GM12878 (cell line): ENCODE measurements around the gene DNAJC25. TPM values are rescaled to one million over a fixed set of nuclear protein-coding genes. Genes with fewer than 3 reads are reported as not detected.

Experiments used
- HDGF ChIP-seq: fragments of 450-650 bp; IDR thresholded peaks from 2 replicates; pipeline ENCODE4 v1.6.1; 2016; ENCODE audit warnings: antibody characterized with exemption
- SMAD1 ChIP-seq: fragments of 450-650 bp; IDR thresholded peaks from 2 replicates; pipeline ENCODE4 v1.6.1; 2018; ENCODE audit warnings: mild to moderate bottlenecking, low read depth; ENCODE audit not compliant: partially characterized antibody
- ZBTB11 ChIP-seq: fragments of 450-650 bp; formaldehyde crosslinking; IDR thresholded peaks from 2 replicates; pipeline ENCODE4 v1.5.0; 2022; ENCODE audit warnings: mild to moderate bottlenecking, missing genetic modification characterization
- ZNF592 ChIP-seq: fragments of 450-650 bp; IDR thresholded peaks from 2 replicates; pipeline ENCODE4 v1.6.1; 2017; ENCODE audit warnings: mild to moderate bottlenecking, moderate library complexity
- polyA plus RNA-seq, 11 experiments: library from polyadenylated mRNA; depleted of rRNA in 4 of 11; unstranded in 6 of 11; stranded (reverse) in 5 of 11; fragments of >200 nt; fragmentation: Nextera tagmentation in 4 of 11; fragmentation: Illumina TruSeq in 1 of 11; extraction: Ambion mirVana in 4 of 11; extraction: Trizol in 1 of 11; gene quantifications; 1 replicate in 1 of 11; 2 replicates in 10 of 11; pipeline versions ENCODE4 v1.2.1 to v1.2.3, GENCODE V29; 2011 to 2016; ENCODE audit warnings: inconsistent platforms in 2 of 11, missing spikeins in 2 of 11, low read depth in 1 of 11
- total RNA-seq, 4 experiments: library from RNA; depleted of rRNA in 3 of 4; stranded (reverse); fragments of >200 nt in 3 of 4; fragmentation: Illumina TruSeq in 1 of 4; extraction: Trizol in 1 of 4; gene quantifications; 2 replicates each; pipeline versions ENCODE4 v1.2.1 to v1.2.3, GENCODE V29; 2013 to 2021

The DNAJC25 gene
- total and polyA plus RNA-seq, 10 of the 15 experiments (the other 5 are each of a cell fraction or from before 2014, with no cell fraction given) = 2.4 to 6.4 (median 4.0) TPM

- TF ChIP-seq ZBTB11 (CRISPR knock-in tag) (no peak), HDGF (no peak), SMAD1 (no peak), ZNF592 (no peak)
Measured at GRCh38 chr9:111605041-111605559, 26.0 kb upstream of the DNAJC25 start (continued).
